GM06990 (cell line): ENCODE measurements around the gene SORBS2.

Experiments
- DNase-seq: peaks from one replicate; pipeline ENCODE4 v3.0.0-alpha.2; 2011; ENCODE audit not compliant: insufficient read length; ENCODE audit errors: extremely low read depth
- H3K27me3 ChIP-seq: replicated peaks from 2 replicates; pipeline ENCODE4 v1.6.0; 2011; ENCODE audit warnings: low read length; ENCODE audit not compliant: control insufficient read depth, insufficient read depth
- H3K36me3 ChIP-seq: 2 replicates; pipeline ENCODE4 v1.5.1; 2011; ENCODE audit warnings: low read length; ENCODE audit not compliant: control insufficient read depth, insufficient read depth
- H3K4me3 ChIP-seq: replicated peaks from 2 replicates; pipeline ENCODE4 v1.5.1; 2011; ENCODE audit warnings: low read depth, mild to moderate bottlenecking, control low read depth, low read length
- CTCF ChIP-seq: IDR thresholded peaks from 2 replicates; pipeline ENCODE4 v1.5.1; 2011; ENCODE audit warnings: low read length, control low read depth, mild to moderate bottlenecking, inconsistent platforms; ENCODE audit not compliant: insufficient read depth, poor library complexity, severe bottlenecking

The SORBS2 gene

GRCh38 chr4:185654965-185655554, 156.9 kb downstream of the SORBS2 start:
- no peak for DNase-seq
- H3K27me3 ChIP-seq: no peaks in the 10 kb centered on the region; the same call in none of the 2 replicates
- no peak for TF ChIP-seq CTCF
- no peak overlapping the region for H3K4me3 ChIP-seq
- H3K36me3 ChIP-seq: no peaks in the 10 kb centered on the region

- DNase-seq: no peak
- Histone ChIP-seq H3K4me3 (no peak overlapping the region), H3K27me3 (no peaks in the 10 kb centered on the region; the same call in none of the 2 replicates), H3K36me3 (no peaks in the 10 kb centered on the region)
- no peak for TF ChIP-seq CTCF
These were observed 157.7 kb downstream of the SORBS2 start for GRCh38 chr4:185654311-185654710.

GRCh38 chr4:185651851-185652250, 160.1 kb downstream of the SORBS2 start:
- Histone ChIP-seq H3K27me3 (no peaks in the 10 kb centered on the region; the same call in none of the 2 replicates), H3K4me3 (no peak overlapping the region), H3K36me3 (no peaks in the 10 kb centered on the region)

GRCh38 chr4:185651137-185651677, 160.8 kb downstream of the SORBS2 start:
- TF ChIP-seq CTCF: no peak
- no peak for DNase-seq
- no peaks in the 10 kb centered on the region for H3K36me3 ChIP-seq
- no peaks in the 10 kb centered on the region; the same call in none of the 2 replicates for H3K27me3 ChIP-seq
- H3K4me3 ChIP-seq: no peak overlapping the region

More at GRCh38 chr4:185651851-185652250, 160.1 kb downstream of the SORBS2 start:
- DNase-seq: no peak
- TF ChIP-seq CTCF: no peak

- H3K27me3 ChIP-seq: no peaks in the 10 kb centered on the region; the same call in none of the 2 replicates
- DNase-seq: no peak
- no peak for TF ChIP-seq CTCF
These were observed 163.4 kb downstream of the SORBS2 start for GRCh38 chr4:185648631-185649030.

GRCh38 chr4:185645403-185645802, 166.6 kb downstream of the SORBS2 start:
- DNase-seq: no peak
- no peaks in the 10 kb centered on the region for H3K36me3 ChIP-seq
- no peak for TF ChIP-seq CTCF

More at GRCh38 chr4:185648631-185649030, 163.4 kb downstream of the SORBS2 start:
- no peak overlapping the region for H3K4me3 ChIP-seq
- no peaks in the 10 kb centered on the region for H3K36me3 ChIP-seq

More at GRCh38 chr4:185645403-185645802, 166.6 kb downstream of the SORBS2 start:
- Histone ChIP-seq H3K4me3 (no peak overlapping the region), H3K27me3 (no peaks in the 10 kb centered on the region; the same call in 1 of the 2 replicates)
